Measurements from ENCODE around the gene TAOK2. TPM values are rescaled to one million over a fixed set of nuclear protein-coding genes. Genes with fewer than 3 reads are reported as not detected.
"Not testable (repeated sequence)": the region's sequence is repeated elsewhere in the genome, so short reads cannot be mapped to it uniquely, and the experiment has no call there.

Gene TAOK2
- 46.6 TPM for polyA plus RNA-seq
- long read RNA-seq, donor 1, partial matches to known transcripts, result 0 of 2 reads
- long read RNA-seq, donor 1, other reads (novel, unspliced or antisense), result 0 of 2 reads
- long read RNA-seq, donor 2, full-length matches to known transcripts, result 5 of 13 reads
- long read RNA-seq, donor 2, partial matches to known transcripts, result 8 of 13 reads
- long read RNA-seq, donor 2, other reads (novel, unspliced or antisense), result 0 of 13 reads
- long read RNA-seq, donor 3, result 0 reads
- long read RNA-seq, donor 4, result 0 reads
- long read RNA-seq, donor 5, full-length matches to known transcripts, result 3 of 3 reads
- long read RNA-seq, donor 5, partial matches to known transcripts, result 0 of 3 reads
- long read RNA-seq, donor 5, other reads (novel, unspliced or antisense), result 0 of 3 reads
- long read RNA-seq, donor 6, full-length matches to known transcripts, result 3 of 10 reads
- long read RNA-seq, donor 6, partial matches to known transcripts, result 7 of 10 reads
- long read RNA-seq, donor 6, other reads (novel, unspliced or antisense), result 0 of 10 reads
- long read RNA-seq, donor 7, full-length matches to known transcripts, result 2 of 2 reads
- long read RNA-seq, donor 7, partial matches to known transcripts, result 0 of 2 reads
- long read RNA-seq, donor 7, other reads (novel, unspliced or antisense), result 0 of 2 reads
- long read RNA-seq, donor 8, partial matches to known transcripts, result 5 of 6 reads
- long read RNA-seq, donor 8, other reads (novel, unspliced or antisense), result 0 of 6 reads
- long read RNA-seq, donor 9, result 0 reads
- long read RNA-seq, donor 10, full-length matches to known transcripts, result 2 of 2 reads
- long read RNA-seq, donor 10, partial matches to known transcripts, result 0 of 2 reads
- long read RNA-seq, donor 10, other reads (novel, unspliced or antisense), result 0 of 2 reads
- long read RNA-seq, donor 11, partial matches to known transcripts, result 5 of 6 reads
- long read RNA-seq, donor 11, other reads (novel, unspliced or antisense), result 0 of 6 reads

- Histone ChIP-seq H3K4me1 (ENCODE audit: control insufficient read depth, insufficient read depth, low read length) (peaks cover 16% of the 10 kb centered on the region), H3K27me3 (ENCODE audit: control insufficient read depth, insufficient read depth, low read length) (no peaks in the 10 kb centered on the region), H3K36me3 (ENCODE audit: control insufficient read depth, insufficient read depth, low read length) (peaks cover 27% of the 10 kb centered on the region), H3K9me3 (ENCODE audit: control insufficient read depth, low read depth, low read length) (no peaks in the 10 kb centered on the region), H3K4me3 (ENCODE audit: low read length) (peak within 1 kb of the TSS; percentile 96), H3K27ac (ENCODE audit: low read length) (peak within 1 kb of the TSS; percentile 92)
- WGBS (ENCODE audit: insufficient coverage, low lambda C conversion rate), result no CpG with 5 or more reads among the region's 75 CpGs
- peak; percentile 99 to 100 for DNase-seq
These were observed at the start of gene TAOK2 for GRCh38 chr16:29973384-29974246. Gene TAOK2, plus strand, starts transcription at chr16:29973868. Its CDS starts 3,905 bp downstream, at chr16:29977773.

- H3K27me3 ChIP-seq (ENCODE audit: control insufficient read depth, insufficient read depth, low read length), result no peaks in the 10 kb centered on the region
- H3K4me1 ChIP-seq (ENCODE audit: control insufficient read depth, insufficient read depth, low read length), result peaks cover 18% of the 10 kb centered on the region
- WGBS (ENCODE audit: insufficient coverage, low lambda C conversion rate), result no CpG with 5 or more reads among the region's 9 CpGs
- peak overlapping the region; percentile 90 for H3K4me3 ChIP-seq (ENCODE audit: low read length)
- peak in 1 of 2 donors; percentile 17 for DNase-seq
- H3K36me3 ChIP-seq (ENCODE audit: control insufficient read depth, insufficient read depth, low read length), result peaks cover 23% of the 10 kb centered on the region
- no peaks in the 10 kb centered on the region for H3K9me3 ChIP-seq (ENCODE audit: control insufficient read depth, low read depth, low read length)
- H3K27ac ChIP-seq (ENCODE audit: low read length), result no peak overlapping the region
These were observed 48.4 kb upstream of the TAOK2 start for GRCh38 chr16:29925105-29925756.

- Histone ChIP-seq H3K27me3 (ENCODE audit: control insufficient read depth, insufficient read depth, low read length) (no peaks in the 10 kb centered on the region), H3K4me1 (ENCODE audit: control insufficient read depth, insufficient read depth, low read length) (peaks cover 18% of the 10 kb centered on the region), H3K4me3 (ENCODE audit: low read length) (peak within 1 kb of the TSS; percentile 90), H3K36me3 (ENCODE audit: control insufficient read depth, insufficient read depth, low read length) (peaks cover 17% of the 10 kb centered on the region), H3K9me3 (ENCODE audit: control insufficient read depth, low read depth, low read length) (no peaks in the 10 kb centered on the region), H3K27ac (ENCODE audit: low read length) (peak within 1 kb of the TSS; percentile 98)
- DNase-seq, result peak; percentile 71 to 86
- no CpG with 5 or more reads among the region's 89 CpGs for WGBS (ENCODE audit: insufficient coverage, low lambda C conversion rate)
These were observed 47.6 kb upstream of the TAOK2 start, which contains the start of gene KCTD13 for GRCh38 chr16:29925781-29926710. Gene KCTD13, minus strand, starts transcription at chr16:29926226. Its CDS starts 193 bp downstream, at chr16:29926033.

GRCh38 chr16:29926711-29927052, 47.0 kb upstream of the TAOK2 start:
- Histone ChIP-seq H3K4me3 (ENCODE audit: low read length) (peak overlapping the region; percentile 90), H3K27me3 (ENCODE audit: control insufficient read depth, insufficient read depth, low read length) (no peaks in the 10 kb centered on the region), H3K36me3 (ENCODE audit: control insufficient read depth, insufficient read depth, low read length) (peaks cover 12% of the 10 kb centered on the region), H3K27ac (ENCODE audit: low read length) (peak overlapping the region; percentile 98), H3K9me3 (ENCODE audit: control insufficient read depth, low read depth, low read length) (no peaks in the 10 kb centered on the region), H3K4me1 (ENCODE audit: control insufficient read depth, insufficient read depth, low read length) (peaks cover 18% of the 10 kb centered on the region)
- peak; percentile 42 to 75 for DNase-seq
- no CpG with 5 or more reads among the region's 12 CpGs for WGBS (ENCODE audit: insufficient coverage, low lambda C conversion rate)

- peak overlapping the region; percentile 90 for H3K4me3 ChIP-seq (ENCODE audit: low read length)
- H3K27ac ChIP-seq (ENCODE audit: low read length), result peak overlapping the region; percentile 98
- H3K36me3 ChIP-seq (ENCODE audit: control insufficient read depth, insufficient read depth, low read length), result peaks cover 8% of the 10 kb centered on the region
- no peaks in the 10 kb centered on the region for H3K27me3 ChIP-seq (ENCODE audit: control insufficient read depth, insufficient read depth, low read length)
- H3K4me1 ChIP-seq (ENCODE audit: control insufficient read depth, insufficient read depth, low read length), result peaks cover 18% of the 10 kb centered on the region
- WGBS (ENCODE audit: insufficient coverage, low lambda C conversion rate), result 100% methylated on average over 1 of the region's 12 CpGs
- peak in 1 of 2 donors; percentile 12 for DNase-seq
- no peaks in the 10 kb centered on the region for H3K9me3 ChIP-seq (ENCODE audit: control insufficient read depth, low read depth, low read length)
These were observed 46.4 kb upstream of the TAOK2 start for GRCh38 chr16:29927070-29927905.

GRCh38 chr16:29931750-29932149, 41.9 kb upstream of the TAOK2 start:
- no CpG with 5 or more reads among the region's 2 CpGs for WGBS (ENCODE audit: insufficient coverage, low lambda C conversion rate)
- H3K27ac ChIP-seq (ENCODE audit: low read length), result not testable (repeated sequence)
- H3K4me1 ChIP-seq (ENCODE audit: control insufficient read depth, insufficient read depth, low read length), result peaks cover 11% of the 10 kb centered on the region

GRCh38 chr16:29940656-29941055, 33.0 kb upstream of the TAOK2 start:
- H3K27me3 ChIP-seq (ENCODE audit: control insufficient read depth, insufficient read depth, low read length), result no peaks in the 10 kb centered on the region
- H3K9me3 ChIP-seq (ENCODE audit: control insufficient read depth, low read depth, low read length), result no peaks in the 10 kb centered on the region
- H3K4me1 ChIP-seq (ENCODE audit: control insufficient read depth, insufficient read depth, low read length), result peaks cover 24% of the 10 kb centered on the region
- WGBS (ENCODE audit: insufficient coverage, low lambda C conversion rate), result no CpG with 5 or more reads among the region's 4 CpGs
- no peak overlapping the region for H3K27ac ChIP-seq (ENCODE audit: low read length)
- no peak overlapping the region for H3K4me3 ChIP-seq (ENCODE audit: low read length)
- no peak for DNase-seq
- no peaks in the 10 kb centered on the region for H3K36me3 ChIP-seq (ENCODE audit: control insufficient read depth, insufficient read depth, low read length)

More at GRCh38 chr16:29931750-29932149, 41.9 kb upstream of the TAOK2 start:
- DNase-seq; H3K36me3 ChIP-seq (ENCODE audit: control insufficient read depth, insufficient read depth, low read length); H3K27me3 ChIP-seq (ENCODE audit: control insufficient read depth, insufficient read depth, low read length); H3K4me3 ChIP-seq (ENCODE audit: low read length); H3K9me3 ChIP-seq (ENCODE audit: control insufficient read depth, low read depth, low read length): not testable (repeated sequence)
